Measurements from ENCODE around the gene COPZ1. TPM values are rescaled to one million over a fixed set of nuclear protein-coding genes. Genes with fewer than 3 reads are reported as not detected.

The COPZ1 gene
- total and polyA plus RNA-seq, 9 of the 15 experiments (the other 6 are each of a cell fraction or from before 2014, with no cell fraction given): 137 to 487 (median 233) TPM

DNA sequence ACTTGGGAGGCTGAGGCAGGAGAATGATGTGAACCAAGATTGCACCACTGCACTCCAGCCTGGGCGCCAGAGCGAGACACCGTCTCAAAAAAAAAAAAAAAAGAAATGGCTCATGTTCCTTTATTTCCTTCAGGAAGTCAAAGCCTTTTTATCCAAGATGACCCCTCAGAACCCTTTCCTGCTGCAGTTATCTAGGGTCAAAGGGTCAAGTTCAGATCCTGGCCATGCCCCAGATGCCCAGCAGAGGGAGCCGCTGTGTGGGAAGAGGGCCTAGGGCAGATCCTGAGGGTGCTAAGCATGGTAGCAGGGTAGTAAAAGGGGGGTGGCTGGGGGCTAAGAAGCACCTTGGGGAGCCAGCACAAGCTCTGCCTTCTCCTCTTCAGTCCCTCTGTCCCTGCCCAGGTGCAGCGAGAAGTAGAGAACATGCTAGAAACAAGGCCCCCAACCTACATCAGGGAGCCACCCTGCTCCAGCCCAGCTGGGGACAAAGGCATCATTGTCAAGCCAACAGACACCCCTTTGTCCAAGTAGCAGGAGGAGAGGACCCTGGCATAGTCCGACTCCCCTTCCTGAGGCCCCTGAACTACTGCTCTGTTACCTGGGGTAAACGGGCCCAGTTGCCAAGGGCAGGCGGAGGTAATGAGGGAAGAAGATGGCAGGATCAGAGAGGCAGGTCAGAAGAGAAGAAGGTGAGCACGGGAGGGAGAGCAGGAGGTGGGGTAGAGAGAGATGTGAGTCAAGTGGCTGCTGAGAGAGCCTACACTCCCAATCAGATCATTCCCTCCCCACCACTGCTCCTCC, 30.6 kb upstream of the COPZ1 start (continued):
- TF ChIP-seq, protein P1, sequence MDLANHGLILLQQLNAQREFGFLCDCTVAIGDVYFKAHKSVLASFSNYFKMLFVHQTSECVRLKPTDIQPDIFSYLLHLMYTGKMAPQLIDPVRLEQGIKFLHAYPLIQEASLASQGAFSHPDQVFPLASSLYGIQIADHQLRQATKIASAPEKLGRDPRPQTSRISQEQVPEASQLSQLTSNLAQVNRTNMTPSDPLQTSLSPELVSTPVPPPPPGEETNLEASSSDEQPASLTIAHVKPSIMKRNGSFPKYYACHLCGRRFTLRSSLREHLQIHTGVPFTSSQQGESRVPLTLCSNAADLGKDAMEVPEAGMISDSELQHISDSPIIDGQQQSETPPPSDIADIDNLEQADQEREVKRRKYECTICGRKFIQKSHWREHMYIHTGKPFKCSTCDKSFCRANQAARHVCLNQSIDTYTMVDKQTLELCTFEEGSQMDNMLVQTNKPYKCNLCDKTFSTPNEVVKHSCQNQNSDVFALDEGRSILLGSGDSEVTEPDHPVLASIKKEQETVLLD (IDR thresholded peaks at IDR 0.05): peak; percentile 65; the same call in 1 of the 2 replicates
- TF ChIP-seq ELK3 (CRISPR knock-in tag; IDR thresholded peaks at IDR 0.05) (0 out of 2 replicates have a peak, but pooled peaks have one; percentile 71), HNRNPUL1 (IDR thresholded peaks at IDR 0.05; ENCODE audit: low read length) (no peak), FOXJ2 (tag; IDR thresholded peaks at IDR 0.05) (no peak), ZNF655 (CRISPR knock-in tag; IDR thresholded peaks at IDR 0.05) (no peak), ZEB2 (IDR thresholded peaks at IDR 0.05) (no peak), SPI1 (IDR thresholded peaks at IDR 0.05; ENCODE audit: borderline replicate concordance, low read depth, low read length) (no peak), ARID3B (CRISPR knock-in tag; IDR thresholded peaks at IDR 0.05; ENCODE audit: borderline replicate concordance) (no peak), ILK (tag; IDR thresholded peaks at IDR 0.05; ENCODE audit: borderline replicate concordance, low read depth) (no peak), RB1 (IDR thresholded peaks at IDR 0.05; ENCODE audit: low read depth) (peak; percentile 62; the same call in 1 of the 2 replicates), NFIX (CRISPR knock-in tag; IDR thresholded peaks at IDR 0.05; ENCODE audit: low read depth) (no peak), XRCC5 (IDR thresholded peaks at IDR 0.05; ENCODE audit: low read depth, low read length) (peak; percentile 93)
- TF ChIP-seq, protein P2, sequence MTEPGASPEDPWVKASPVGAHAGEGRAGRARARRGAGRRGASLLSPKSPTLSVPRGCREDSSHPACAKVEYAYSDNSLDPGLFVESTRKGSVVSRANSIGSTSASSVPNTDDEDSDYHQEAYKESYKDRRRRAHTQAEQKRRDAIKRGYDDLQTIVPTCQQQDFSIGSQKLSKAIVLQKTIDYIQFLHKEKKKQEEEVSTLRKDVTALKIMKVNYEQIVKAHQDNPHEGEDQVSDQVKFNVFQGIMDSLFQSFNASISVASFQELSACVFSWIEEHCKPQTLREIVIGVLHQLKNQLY (CRISPR knock-in tag; conservative IDR thresholded peaks at IDR 0.05): 0 out of 4 replicates have a peak, but pooled peaks of 1 of the 2 experiments have one; percentile 54
